KG1 (cell line): ENCODE measurements around the gene AAMP.

Source experiments
- DNase-seq: peaks from one replicate; lab custom pipeline; 2025; lab: John Stamatoyannopoulos, UW

Gene AAMP

GRCh38 chr2:218223046-218223445 is 46.9 kb downstream of the AAMP start:
- no peak for DNase-seq

GRCh38 chr2:218221000-218221399 is 48.9 kb downstream of the AAMP start:
- DNase-seq: no peak

- no peak for DNase-seq
Measured at GRCh38 chr2:218219934-218220333, 50.0 kb downstream of the AAMP start.

- peak; percentile 47 for DNase-seq
Measured at GRCh38 chr2:218218268-218219185, 51.4 kb downstream of the AAMP start.

- peak; percentile 43 for DNase-seq
Measured at GRCh38 chr2:218217360-218218267, 52.3 kb downstream of the AAMP start.

- DNase-seq: peak; percentile 89
Measured at GRCh38 chr2:218216674-218217359, 53.1 kb downstream of the AAMP start, which contains the start of gene ARPC2. Gene ARPC2 (plus strand): TSS chr2:218217189. CDS start chr2:218217471, 282 bp downstream.

- no peak for DNase-seq
Measured at GRCh38 chr2:218216336-218216673, 53.6 kb downstream of the AAMP start.
